HG02943 (cell line): ENCODE data around the gene LMCD1.

Experiments
- ATAC-seq: cut with Tn5 transposase; IDR thresholded peaks from one replicate; pipeline ENCODE4 v1.9.1; 2021; ENCODE audit warnings: mild to moderate bottlenecking, low read depth, moderate library complexity; ENCODE audit not compliant: unreplicated experiment

LMCD1 gene

DNA sequence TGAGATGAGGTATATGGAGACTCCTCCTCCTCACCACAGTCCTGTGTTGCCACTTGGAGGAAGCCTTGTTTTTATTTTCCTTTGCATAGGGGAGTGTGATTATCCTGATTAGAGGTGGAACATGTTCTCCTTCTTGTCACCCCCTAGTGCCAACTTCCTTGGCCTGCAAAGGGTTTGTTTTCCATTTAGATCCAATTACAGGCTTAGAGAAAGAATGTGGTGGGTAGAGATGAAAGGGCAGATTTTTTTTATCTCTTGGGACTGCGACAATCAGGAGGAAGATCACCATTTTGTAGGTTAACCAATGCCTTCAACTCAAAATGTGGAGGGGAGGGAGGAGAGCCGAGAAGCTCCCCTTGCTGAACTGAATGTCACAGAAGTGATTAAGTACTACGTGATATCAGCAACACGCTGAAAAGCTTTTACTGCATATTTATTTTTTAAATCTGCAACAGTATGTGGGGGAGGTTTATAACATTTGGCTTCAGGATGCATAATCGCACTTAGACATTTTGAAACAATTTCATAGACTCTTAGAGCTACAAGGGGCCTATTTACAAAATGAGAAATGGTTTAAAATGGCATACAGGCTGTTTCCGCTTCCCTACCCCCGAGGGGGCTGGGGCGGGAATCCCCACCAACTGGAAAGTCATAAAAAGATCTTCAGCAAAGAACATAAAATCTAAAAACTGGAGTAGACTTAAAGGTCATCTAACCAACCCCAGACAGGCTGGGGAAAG, 2.4 kb downstream of the LMCD1 start:
- ATAC-seq = no peak

DNA sequence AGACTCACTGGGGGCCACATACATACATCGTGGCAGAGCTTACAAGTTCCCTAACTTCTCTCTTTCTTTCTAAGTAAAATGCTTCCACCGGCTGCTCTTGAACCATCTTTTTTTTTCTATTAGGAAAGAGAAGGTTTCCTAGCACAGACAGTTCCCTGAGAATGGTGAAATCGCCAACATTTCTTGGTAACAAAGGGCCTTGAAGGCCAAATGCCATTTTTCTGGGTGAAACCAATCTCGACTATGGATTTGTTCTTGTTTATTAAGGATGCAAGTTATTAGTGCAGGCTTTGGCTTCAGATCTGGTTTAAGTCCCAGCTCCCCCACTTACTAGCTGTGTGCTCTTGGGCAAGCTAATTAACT, 3.0 kb downstream of the LMCD1 start:
- no peak for ATAC-seq

DNA sequence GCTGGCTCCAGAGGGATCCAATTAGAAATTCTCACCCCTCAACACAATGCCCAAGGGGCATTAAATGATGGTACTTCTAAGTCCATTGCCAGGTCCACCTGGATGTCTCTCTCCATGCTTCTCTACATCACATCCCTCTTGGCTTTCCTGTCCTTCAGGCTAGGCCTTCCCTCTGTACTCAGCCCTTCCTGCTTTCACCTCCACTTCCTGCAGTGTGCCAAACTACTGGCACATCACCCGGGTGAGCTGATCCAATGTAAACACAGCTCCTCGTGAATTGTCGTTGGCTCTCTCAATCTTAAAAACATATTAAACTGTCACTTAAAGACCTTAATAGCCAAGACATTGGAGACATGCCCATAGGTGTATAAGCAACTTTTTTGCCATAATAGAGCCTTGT, 4.0 kb downstream of the LMCD1 start:
- ATAC-seq = no peak

DNA sequence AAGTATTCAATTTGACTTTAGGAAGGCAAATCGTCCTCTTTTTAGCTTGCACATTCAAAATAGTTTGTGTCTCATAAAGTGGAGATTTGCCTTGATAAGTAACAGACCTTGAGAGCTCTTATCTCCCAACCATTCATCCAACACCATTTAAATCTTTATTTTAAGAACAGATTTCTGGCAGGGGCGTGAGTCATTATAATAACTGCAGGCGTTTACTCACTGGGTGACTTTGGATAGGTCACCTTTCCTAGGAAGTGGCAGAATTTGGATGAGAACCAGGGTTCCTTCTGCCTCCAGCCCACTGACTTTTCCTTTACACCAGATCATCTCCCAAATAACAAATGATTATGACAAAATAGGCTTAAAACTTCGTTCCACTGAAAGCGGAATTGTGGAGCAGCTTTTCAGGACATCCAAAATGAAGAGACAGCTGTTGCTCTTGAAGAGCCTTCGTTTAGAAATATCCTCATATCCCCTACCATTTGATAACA, 5.0 kb downstream of the LMCD1 start:
- ATAC-seq = no peak

DNA sequence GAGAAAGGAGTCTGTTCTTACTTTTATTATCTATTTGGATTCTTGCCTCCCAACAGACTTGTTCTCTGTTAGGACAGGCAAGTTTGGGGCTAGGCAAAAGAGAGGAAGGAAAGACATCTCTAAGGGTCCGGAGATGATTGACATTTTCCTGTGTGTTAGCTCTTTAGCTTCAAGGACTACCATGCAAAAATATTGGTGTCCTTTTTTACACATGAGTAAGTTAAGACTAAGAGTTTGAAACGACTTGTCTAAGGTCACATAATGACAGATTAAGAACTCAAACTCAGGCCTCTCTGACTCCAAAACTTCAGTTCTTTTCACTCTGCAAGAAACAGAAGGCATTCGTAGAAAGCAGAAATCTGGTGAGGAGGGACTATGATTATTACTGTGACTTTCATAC, 5.9 kb downstream of the LMCD1 start:
- ATAC-seq = no peak

DNA sequence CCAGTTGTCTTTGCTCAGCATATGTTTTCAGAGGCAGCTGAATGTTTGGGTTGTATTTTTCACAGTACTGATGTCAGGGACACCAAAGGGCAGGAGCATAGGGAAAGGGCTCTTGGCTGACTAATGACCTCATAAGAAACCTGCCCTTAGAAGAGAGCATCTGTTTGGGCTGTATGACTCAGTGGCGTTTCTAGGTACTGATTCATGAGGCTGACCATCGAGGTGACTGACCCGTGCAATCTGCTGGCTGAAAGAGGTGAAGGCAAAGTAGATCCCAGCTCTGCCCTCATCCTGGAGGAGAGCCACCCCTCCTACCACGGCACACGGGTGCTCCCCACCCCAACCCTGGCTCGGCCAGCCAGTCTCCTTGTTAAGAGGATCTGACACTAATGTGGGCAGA, 8.3 kb downstream of the LMCD1 start:
- no peak for ATAC-seq

DNA sequence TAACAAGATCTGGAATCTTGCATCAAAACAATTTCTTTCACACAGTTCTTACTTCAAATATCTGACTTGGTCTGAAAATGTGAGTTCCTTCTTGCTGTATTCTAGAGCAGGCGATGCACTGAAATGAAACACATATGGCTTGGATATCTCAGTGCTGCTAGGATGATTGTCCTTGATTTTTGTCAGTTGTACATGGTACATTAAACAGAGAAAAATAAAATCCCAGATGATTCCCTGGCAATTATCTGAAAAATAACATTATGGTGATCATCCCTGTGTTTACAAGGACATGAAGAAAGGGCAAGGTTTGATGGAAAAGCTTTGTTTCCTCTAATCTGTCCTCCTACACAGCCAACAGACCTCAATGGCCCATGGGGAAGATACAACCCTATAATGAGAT, 10.6 kb downstream of the LMCD1 start:
- no peak for ATAC-seq

DNA sequence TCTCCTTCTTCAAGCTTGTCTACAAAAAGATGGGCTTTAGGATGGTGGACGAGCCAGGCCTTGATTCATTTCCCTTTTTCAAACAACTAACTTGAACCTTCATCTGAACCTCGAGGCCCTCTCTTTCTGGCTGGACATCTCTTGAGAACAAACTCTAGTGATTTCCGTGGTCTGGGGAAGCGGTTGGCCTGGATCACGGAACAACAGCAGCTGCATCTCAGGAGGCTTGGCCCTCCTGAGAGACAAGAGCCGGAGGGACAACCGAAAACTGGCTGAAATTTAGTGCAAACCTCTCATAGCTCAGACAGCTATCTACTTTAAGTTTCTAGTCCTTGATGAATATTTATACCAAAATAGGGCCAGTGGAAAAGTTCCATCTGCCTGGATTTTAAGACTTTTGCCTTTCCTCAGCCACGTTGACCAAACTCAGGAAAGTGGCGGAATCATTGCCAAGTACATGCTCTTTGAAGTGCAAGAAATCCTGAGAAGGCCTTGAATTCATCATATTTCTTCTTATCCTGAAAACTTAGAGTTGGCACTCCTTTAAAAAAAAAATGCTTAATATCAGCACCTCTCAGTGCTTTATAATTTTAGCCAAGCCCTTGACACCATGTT, 14.5 kb downstream of the LMCD1 start:
- ATAC-seq = no peak

DNA sequence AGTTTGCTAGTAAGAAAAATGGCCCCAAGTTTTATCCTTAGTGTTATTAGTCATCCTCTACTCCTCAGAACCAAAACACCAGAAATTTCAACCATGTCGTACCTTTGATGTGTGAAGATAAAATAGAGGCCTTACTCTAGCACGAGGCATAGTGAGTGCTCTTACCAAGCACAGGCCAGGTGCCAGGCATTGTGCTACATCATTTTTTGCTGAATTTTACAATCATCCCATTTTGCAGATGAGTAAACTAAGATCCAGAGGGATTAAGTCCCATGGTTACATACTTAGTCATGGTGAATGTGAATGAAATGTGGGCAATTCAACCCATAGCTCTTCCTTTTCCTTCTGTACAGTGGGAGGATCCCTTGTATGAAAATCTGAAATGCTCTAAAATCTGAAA, 15.2 kb downstream of the LMCD1 start:
- no peak for ATAC-seq

DNA sequence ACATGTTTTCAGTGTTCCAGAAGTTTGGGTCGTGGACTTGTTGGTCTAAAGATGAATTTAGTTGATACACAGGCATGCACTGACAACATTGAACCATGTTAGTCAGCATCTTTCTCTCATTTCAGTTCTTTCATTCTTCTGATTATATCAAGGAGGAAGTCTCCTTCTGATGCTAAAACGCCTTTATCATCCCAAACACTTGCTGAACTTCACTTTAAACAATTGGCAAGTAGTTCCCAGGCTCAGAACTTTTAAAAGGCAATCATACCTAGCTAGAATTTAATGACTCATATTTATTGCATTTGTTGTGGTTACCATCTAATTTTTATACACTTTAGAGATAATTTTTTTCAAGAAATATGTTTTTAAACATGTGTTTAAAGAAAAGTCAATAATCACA, 15.9 kb downstream of the LMCD1 start:
- no peak for ATAC-seq

DNA sequence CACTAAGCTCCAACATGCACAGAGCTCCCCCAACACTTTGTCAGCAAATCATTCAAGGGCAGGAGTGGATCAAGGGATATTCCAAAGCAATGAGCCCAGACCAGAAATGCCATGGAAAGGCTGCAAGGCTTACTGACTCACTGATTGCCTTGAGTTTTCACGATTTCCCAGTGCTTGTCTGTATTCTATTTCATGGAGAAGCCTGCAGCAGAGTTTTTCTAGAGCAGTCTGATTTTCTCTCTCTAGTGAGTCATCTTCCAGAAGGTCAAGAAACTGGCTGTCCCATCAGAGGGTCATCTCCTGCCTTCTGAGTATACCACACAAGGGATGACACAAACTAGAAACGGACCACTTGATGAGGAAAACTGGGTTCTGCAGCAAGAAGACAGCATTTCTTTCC, 16.5 kb downstream of the LMCD1 start:
- ATAC-seq = no peak

DNA sequence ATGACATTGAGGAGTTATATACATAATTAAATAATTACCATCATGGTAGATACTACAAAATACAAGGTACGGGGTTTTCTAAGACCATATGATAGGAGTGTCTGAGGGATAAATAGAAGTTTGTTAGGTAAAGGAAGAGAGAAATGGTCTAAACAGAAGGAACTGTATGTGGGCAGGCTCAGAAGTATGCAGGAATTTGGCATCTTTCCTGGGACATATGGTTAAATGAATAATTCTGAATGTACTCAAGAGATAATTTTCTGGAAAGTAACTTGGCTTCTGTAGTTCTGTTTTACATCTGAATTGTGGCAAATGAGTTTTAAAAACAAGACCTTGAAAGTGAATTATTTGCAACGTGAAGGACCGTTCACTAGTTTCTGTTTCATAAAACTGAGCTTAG, 17.5 kb downstream of the LMCD1 start:
- no peak for ATAC-seq

DNA sequence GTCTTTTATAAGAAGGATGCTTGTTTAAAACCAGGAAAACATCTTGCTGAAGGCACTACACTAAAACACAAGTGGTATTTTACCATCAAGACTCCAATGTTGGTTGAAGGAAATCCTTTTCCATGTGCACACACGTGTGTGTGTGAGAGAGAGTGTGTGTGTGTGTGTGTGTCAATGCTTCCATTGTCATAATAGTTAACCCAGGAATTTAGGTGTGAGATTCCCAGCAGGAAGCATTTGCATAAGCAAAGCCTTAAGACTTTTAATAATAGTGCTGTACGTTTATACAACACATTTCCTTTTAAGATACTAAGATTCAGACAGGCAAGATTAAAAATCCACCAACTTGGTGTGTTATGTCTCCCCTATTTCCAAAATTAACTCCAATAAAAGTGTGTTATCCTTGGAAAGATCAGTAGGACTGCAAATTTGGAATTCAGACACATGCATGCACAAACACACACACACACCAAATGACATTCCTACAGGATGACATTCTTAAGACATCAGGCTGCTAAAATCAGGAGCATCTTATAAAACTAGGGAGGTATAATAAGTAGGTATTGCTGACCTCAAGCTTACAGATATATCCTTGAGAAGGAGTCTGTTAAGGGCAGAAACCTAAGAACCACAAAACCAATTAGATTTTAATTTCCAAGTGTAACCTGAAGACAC, 18.3 kb downstream of the LMCD1 start:
- no peak for ATAC-seq

DNA sequence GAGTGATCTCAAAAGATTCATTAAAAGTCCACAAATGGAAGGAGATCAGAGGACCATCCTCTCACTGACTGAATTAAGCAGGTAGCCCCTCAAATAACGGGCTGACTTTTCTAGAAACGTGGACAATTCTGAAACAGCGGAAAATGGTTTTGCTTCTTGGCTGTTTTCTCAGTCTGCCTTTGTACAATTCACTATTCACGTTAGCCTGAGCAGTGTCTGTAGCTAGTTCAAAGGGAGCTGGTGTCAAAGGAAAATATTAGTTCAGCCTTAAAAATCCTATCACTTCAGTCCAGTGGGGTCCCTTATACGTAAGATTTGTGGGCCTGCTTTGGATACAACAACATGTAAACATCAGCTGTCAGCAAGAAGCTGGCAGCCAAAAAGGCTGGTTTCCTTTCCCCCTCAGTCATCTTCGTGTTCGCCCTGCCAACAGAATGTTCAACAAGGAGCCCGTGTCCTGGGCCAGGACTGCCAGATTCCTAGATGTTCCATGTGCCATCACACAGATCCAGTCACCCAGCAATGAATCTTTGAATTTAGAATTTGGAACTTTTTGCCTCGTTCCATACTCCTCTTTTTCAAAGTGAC, 19.3 kb downstream of the LMCD1 start:
- no peak for ATAC-seq

DNA sequence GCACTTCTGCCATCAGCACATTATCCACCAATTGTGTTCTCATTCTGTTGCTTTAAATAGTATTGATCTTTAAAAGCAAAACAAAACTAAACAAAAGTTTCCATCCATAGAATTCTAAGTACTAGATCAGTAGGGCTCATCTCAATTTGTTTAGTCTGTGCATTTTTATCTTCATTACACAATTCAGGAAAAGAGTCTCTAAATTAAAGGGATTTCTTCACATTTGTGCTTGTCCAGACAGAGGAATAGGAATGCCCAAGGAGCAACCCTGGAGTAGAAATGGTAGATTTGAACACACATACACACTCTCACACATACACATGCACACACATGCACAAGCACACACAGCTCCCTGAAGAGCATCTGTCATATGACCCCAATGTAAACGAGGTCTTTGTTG, 21.4 kb downstream of the LMCD1 start:
- ATAC-seq = no peak

DNA sequence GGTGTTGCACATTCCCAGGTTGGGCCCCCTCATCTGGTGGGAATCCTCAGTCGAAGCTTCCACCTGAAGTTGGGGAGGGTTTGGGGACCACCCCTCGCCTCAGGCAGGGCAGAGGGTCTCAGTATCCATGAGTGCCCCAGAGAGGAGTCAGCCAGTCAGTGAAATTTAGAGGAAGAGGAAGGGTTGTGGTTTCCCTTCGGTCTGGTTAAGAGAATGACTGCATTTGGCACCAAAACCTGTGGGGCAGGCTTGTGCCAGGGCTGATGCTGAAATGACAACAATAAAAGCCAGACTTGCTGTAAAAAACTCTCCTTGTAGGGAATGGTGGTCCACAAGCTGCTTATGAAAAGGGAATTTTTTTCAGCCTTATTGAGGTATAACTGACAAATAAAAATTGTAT, 22.6 kb downstream of the LMCD1 start:
- ATAC-seq = no peak

DNA sequence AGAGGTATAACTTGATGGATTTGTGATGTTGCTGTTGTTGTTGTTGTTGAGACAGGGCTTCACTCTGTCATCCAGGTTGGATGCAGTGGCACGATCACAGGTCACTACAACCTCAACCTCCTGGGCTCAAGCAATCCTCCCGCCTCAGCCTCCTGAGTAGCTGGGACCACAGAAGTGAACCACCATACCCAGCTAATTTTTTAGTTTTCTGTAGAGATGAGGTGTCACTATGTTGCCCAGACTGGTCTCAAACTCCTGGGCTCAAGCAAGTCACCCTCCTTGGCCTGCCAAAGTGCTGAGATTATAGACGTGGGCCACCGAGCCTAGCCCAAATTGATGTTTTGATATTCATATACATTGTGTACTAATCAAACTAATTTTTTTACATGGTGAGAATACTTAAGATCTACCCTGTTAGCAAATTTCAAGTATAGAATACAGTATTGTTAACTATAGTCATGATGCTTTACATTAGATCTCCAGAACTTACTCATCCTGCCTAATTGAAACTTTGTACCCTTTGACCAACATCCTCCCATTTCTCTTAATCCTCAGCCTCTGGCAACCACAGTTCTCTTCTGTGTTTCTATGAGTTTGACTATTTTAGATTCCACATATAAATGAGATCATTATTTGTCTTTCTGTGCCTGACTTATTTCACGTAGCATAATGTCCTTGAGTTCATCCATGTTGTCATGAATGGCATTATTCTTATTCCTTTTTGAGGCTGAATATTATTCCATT, 23.2 kb downstream of the LMCD1 start:
- no peak for ATAC-seq

DNA sequence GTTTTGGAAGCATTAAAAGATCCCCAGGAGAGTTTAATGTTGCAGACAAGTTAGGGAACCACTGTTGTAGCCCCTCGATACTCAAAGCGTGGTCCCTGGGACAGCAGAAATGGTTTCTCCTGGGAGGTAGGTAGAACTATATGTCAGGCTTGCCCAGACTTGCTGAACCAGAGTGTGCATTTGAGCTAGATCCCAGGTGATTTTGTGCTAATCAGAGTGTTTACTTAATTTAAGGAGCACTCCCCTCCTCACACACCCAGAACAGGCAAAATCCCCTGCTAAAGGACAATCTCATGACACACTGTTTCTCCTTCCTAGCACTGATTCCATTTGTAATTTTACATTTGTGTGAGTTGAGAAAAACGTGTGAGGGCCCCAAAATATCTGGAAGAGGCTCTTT, 24.3 kb downstream of the LMCD1 start:
- no peak for ATAC-seq

DNA sequence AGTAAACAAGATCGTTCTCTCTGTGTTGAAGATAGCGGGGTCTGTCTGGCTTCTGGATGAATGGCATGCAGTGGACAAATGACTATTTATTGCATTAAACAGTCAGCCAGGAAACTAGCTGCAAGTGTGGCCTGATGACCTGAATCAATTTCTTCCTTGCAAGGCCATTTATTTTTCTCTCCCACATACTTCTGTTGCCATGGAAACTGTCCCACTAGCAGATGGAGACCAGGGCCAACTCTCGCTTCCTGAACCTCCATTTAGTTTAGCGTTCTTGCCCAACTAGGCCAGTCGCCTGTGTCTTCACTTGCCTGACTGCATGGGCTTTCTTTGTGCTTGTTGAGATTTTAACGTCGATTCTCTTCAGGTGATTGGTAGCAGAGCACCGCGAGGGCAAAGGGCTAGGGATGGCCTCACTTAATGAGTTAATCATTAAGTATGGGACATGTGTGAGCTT, 27.6 kb downstream of the LMCD1 start:
- no peak for ATAC-seq

DNA sequence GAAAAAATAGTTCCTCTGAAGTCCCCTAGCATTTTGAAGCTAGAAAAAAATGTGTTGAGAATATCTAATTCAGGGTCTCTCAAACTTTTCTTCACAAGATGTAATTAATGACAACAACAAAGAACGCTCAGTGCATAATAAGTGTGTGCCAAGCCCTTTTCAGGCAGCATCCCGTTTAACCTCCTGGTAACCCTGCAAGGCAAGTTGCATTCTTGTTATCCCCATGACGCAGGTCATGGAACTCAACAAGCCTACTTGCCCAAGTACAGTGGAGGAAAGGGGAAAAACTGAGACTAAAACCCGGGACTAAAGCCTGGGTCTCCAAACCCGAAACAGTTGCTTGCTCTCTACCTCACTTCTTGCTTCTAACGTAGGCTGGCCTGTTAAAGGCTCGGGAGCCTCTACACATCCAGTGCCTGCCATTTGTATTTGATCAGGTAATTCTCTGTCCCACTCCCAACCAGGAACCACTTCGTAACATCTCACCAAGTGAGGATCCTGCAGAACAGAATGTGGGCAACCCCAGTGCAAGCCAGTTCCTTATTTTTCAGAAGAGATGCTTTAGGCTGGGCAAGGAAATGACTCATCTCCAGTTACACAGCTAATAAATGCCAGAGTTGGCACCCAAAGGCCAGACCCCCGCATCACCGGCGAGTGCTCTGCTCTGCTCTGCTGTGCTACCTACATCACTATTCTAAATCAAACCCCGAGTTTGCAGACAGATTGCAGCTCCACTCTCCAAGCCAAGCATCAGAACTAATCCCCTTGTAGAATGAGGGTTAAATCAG, 28.3 kb downstream of the LMCD1 start:
- ATAC-seq = no peak
